Heart left ventricle (tissue), 13 donors: Measurements from ENCODE around the gene CNOT4.

Source experiments
- CTCF ChIP-seq, 12 donors: fragments of 200-600 bp; sonication (generic) in 4 of 12; IDR thresholded peaks; one replicate each; pipeline versions ENCODE4 v1.5.0 to v1.8.0; 2018 to 2022; ENCODE audit warnings: antibody characterized with exemption in 12 of 12, mild to moderate bottlenecking in 5 of 12
- POLR2A ChIP-seq, 2 donors: fragments of 450-650 bp; IDR thresholded peaks; one replicate each; pipeline ENCODE4 v1.6.1; 2017; ENCODE audit warnings: antibody characterized with exemption in 2 of 2, mild to moderate bottlenecking in 2 of 2, moderate library complexity in 2 of 2
- donor health status: ischemic (EF 13 %, LVEDD 7.1; RV severe dilation, severe dysfunction).
- donor health status: DM: no; HTN: yes; CAD: no.
- donor health status: DM: no; HTN: no; CAD: no.
- donor health status: ischemic (EF 25% LVEDD 6.9; RV normal size, moderate dysfunction).
- donor health status: ischemic (EF 25% LVEDD 5.7; RV mildly dilated, moderate dysfunction).
- donor health status: ischemic (EF 35%, LVEDD 5.7; RV mildly dilated, moderate dysfunction).
- donor health status: nonischemic (EF 11% LVEDD 7.7; RV severe dilation, severe dysfunction).
- donor health status: DM: yes; HTN: yes; CAD: no.
- donor health status: PGD.
- donor health status: ischemic (EF 29% LVEDD 5.4; RV normal size, mild dysfunction).
- donor health status: nonischemic (EF 23%, LVEDD 6.1; RV moderate dilation, normal function).

DNA sequence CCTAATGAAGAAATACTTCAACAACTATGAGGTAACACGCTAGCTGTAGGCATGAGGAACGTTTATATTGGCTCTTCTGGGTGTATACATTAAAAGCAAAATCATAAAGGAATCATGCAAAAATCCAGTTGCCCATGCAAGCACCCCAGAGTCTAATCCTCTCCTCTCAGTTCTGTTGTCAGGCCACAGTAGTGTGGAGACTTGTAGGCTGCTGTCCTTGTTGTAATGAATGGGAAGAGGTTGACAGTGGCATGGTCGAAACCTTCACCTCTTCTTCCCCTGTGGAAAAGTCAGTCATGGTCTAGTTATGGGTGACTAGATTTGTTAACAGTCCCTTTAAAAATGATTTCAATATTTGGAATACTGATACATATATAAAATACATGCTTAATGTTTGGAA lies 121.3 kb downstream of the CNOT4 start:
- no peak for TF ChIP-seq CTCF (IDR thresholded peaks at IDR 0.05)
- TF ChIP-seq POLR2A (IDR thresholded peaks at IDR 0.05), result no peak
